NT2/D1 (cell line): ENCODE data around the gene MAML2.

Source experiments
- SUZ12 ChIP-seq: IDR thresholded peaks from 2 replicates; pipeline ENCODE4 v1.6.1; 2011; ENCODE audit not compliant: insufficient read length, insufficient read depth; ENCODE audit errors: extremely low read depth
- YY1 ChIP-seq: IDR thresholded peaks from 2 replicates; pipeline ENCODE4 v1.6.1; 2011; ENCODE audit not compliant: insufficient read length, insufficient read depth
- ZNF274 ChIP-seq: IDR thresholded peaks from 2 replicates; pipeline ENCODE4 v1.6.1; 2011; ENCODE audit warnings: mild to moderate bottlenecking, low read depth, low read length

GRCh38 chr11:95994329-95994728, 348.7 kb downstream of the MAML2 start:
- TF ChIP-seq ZNF274 (no peak), YY1 (no peak), SUZ12 (no peak)
